ENCODE data around the gene SRC.

The SRC gene

DNA sequence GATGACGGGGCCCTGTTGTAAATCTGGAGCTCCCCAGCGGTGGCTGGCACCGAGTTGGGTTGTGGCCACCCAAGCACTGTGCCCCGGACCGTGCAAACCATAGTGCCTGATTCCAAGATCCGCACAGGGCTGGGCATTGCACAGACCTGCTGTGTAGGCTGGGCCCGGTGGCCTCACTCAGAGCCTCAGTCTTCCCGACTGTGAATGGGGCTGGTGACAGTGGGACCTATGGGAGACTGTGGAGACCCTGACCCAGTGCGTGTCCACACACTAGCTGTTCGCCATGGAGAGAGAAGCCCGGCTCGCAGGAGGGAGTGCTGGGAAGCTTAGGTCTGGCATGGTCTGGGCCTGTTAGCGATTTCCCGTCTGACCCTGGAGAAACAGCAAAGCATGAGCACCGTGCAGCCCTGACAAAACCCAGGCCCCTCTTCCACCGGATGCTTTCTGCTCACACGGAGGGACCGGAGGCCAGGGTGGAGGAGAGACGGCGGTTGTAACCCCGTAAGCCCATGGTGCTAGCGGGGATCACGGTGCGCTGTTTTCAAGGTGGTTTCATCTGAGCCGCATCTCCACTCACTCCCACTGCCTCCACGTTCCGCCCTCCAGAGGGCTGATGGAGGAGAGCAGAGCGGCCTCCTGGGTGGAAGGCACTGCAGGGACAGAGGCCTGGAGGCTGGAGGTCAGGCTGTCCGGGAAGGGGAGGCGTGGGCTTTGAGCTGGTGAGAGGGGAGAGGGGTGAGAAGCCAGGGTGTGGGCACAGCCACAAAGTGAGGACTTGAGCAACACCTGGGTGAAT lies 52.2 kb downstream of the SRC start:
- no peak for DNase-seq

DNA sequence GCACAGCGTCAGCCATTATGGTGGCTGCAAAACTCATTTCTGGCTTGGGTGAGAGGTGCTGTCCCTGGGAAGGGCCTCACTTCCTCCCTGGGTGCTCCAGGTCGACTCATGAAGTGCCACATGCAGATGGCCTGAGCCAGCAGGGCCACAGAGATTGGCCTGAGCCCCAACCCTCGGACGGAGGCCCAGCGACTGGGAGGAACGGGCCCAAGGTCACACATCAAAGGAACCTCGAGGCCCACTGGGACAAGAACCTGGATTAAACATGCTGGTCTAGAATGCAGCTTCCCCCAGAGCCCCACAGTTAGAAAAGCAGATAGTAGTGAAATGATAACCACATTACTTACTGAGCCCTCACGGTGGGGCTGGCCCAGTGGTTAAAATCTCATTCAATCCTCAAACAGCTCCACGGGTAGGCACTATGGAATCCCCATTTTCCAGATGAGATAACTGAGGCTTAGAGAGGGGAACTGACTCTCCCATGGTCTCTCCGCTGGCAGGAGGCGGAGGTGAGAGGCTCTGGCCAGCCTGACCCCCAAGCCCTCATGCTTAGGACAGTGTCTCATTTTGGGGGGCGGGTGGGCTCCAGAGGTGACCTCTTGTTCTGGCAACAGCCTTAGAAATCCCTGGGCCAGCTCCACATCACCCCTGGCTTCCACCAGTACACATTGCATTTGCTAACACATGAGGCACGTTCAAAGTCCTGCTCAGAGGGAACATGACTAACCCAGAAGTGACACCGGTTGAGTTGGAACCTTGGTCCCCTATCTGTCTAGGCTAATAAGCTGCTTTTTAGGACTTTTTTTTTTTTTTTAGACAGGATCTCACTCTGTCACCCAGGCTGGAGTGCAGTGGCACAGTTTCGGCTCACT lies 53.0 kb downstream of the SRC start:
- no peak for DNase-seq

DNA sequence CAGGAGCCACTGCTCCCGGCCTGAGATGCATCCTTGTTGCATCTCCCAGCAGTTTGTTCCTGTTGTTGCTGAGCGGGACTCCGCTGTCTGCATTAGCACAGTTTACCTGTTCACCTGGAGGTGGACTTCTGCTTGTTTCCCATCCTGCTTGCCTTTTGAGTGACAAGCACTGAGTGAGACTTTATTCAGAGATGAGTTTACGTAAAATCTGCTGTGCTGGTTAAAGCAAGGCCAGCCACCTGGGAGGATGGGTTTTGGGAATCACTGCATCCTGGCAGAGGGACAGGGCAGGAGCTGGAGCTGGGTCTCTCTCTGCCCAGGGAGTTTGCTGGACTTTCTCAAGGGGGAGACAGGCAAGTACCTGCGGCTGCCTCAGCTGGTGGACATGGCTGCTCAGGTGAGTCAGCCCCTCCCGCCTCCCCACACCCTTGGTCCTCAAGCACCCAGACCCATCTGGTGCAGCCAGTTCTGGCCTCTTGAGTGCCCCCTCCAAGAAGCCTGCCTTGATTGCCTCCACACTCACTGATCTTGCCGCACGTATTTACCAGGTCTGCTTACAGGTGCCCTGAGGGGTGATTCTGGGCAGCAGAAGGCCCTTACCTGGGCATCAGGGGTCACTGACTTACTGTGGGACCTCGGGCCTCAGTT lies 55.5 kb downstream of the SRC start:
- DNase-seq, result no peak

DNA sequence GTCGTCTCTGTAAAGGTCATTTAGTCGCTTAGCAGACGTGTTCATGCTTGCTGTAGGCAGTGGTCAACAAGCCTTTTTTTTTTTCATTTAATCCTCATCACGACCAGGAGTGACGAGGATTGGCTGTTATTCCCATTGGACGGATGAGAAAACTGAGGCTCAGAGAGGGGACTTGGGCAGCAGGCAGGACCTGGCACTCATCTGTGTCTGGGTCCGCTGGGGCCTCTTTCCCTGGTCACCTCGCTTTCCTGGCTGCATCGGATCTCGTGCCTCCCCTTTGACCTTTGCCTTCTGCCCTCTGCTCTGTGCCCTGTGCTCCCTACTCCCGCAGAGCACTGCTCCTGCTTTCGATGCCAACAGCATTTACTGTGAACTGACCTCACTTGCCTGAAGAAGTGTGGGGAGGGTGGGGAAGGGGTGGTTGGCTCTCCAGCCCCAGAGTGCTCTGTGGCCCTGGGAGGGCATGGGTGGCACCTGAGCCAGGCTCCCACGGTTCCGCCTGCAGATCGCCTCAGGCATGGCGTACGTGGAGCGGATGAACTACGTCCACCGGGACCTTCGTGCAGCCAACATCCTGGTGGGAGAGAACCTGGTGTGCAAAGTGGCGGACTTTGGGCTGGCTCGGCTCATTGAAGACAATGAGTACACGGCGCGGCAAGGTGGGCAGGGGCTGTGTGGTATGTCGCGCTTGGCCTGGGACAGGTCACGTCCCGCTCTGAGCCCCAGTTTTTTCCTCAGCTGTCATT lies 56.2 kb downstream of the SRC start:
- DNase-seq, result no peak

DNA sequence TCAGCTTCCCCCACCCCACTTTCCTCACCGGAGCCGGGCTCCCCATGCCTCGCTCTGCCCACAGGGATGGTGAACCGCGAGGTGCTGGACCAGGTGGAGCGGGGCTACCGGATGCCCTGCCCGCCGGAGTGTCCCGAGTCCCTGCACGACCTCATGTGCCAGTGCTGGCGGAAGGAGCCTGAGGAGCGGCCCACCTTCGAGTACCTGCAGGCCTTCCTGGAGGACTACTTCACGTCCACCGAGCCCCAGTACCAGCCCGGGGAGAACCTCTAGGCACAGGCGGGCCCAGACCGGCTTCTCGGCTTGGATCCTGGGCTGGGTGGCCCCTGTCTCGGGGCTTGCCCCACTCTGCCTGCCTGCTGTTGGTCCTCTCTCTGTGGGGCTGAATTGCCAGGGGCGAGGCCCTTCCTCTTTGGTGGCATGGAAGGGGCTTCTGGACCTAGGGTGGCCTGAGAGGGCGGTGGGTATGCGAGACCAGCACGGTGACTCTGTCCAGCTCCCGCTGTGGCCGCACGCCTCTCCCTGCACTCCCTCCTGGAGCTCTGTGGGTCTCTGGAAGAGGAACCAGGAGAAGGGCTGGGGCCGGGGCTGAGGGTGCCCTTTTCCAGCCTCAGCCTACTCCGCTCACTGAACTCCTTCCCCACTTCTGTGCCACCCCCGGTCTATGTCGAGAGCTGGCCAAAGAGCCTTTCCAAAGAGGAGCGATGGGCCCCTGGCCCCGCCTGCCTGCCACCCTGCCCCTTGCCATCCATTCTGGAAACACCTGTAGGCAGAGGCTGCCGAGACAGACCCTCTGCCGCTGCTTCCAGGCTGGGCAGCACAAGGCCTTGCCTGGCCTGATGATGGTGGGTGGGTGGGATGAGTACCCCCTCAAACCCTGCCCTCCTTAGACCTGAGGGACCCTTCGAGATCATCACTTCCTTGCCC lies 57.4 kb downstream of the SRC start:
- no peak for DNase-seq

DNA sequence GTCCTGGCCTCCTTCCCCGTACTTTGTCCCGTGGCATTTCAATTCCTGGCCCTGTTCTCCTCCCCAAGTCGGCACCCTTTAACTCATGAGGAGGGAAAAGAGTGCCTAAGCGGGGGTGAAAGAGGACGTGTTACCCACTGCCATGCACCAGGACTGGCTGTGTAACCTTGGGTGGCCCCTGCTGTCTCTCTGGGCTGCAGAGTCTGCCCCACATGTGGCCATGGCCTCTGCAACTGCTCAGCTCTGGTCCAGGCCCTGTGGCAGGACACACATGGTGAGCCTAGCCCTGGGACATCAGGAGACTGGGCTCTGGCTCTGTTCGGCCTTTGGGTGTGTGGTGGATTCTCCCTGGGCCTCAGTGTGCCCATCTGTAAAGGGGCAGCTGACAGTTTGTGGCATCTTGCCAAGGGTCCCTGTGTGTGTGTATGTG lies 58.5 kb downstream of the SRC start:
- no peak for DNase-seq

DNA sequence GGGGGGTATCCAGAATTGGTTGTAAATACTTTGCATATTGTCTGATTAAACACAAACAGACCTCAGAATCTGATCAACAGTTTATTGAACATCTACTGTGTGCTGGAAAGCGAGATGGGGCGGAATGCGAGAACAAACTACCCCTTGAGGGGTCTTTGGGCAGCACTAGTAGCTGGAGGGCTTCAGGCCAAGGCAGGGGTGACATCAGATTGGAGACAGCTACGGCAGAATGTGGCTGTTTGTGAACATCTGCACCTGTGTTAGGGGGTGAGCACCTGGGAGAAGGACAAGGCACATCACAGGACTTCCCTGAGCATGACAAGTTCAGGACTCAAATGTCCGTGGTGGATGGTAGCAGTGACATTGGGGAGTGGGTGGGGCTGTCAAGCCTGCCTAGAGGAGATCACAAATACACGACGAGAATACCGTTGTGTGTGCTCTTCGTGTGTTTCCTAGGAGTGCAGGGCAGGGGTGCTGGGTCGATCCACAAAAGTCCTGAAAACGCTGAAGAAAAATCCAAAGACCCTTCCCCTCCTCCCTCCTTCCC lies 59.5 kb downstream of the SRC start:
- DNase-seq, result no peak

DNA sequence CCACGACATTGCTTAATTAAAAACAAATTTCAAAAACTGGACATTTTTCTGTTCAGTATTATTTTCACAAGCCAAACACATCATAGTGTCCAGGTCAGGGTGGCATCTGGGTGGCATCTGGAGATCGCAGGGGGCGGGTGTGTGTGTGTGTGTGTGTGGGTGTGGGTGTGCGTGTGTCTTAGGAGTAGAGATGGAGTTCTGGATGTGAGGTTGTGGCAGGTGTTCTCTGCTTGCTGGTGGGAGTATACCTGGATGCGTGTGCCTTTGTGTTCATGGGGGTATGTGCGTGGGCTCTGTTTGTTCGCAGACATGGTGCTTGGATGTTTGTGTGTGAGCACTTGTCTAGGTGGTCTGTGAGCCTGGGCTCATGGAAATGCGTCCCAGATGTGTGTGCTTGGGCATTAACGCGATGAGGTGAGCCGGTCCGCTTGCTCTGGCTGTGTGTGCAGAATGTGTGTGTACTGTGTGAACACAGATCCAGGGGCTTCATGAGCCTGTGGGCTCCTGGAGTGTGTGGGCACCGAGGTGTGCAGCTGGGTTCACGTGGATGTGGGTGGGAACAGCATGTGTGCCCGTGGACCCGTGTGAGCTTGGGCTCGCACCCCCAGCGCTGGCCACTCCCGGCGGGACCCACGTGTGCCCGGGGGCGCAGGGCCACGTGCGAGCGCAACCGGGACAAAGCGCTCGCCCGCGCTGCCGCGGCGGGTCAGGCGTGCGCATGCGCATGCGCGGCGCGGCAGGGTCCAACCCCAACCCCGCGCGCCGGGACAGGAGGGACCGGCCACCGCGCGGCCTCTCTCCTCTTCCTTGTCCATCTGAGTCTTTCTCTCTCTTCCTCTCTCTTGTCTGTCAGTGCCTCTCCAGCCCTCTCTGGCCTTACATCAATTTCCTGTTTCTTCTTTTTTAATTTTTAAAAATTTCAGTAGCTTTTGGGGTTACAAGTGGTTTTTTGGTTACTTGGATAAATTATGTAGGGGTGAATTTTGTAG lies 60.4 kb downstream of the SRC start:
- no peak for DNase-seq

DNA sequence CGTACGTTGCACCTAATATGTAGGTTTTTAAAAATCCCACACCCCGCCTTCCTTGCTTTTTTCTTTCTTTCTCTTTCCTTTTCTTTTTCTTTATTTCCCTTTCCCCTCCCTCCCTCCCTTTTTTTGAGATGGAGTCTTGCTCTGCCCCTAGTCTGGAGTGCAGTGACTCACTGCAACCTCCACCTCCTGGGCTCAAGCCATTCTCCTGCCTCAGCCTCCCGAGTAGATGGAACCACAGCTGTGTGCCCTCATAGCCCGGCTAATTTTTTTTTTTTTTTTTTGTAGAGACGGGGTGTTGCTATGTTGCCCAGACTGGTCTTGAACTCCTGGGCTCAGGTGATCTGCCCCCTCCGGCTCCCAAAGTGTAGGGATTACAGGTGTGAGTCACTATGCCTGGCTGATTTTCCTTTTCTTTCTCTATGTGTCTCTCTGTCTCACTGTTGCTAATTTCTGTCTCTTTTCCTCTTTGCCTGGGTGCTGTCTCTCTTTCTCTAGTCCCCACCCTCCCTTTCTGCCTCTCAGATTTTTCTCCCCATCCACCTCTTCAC lies 61.2 kb downstream of the SRC start:
- DNase-seq, result no peak

DNA sequence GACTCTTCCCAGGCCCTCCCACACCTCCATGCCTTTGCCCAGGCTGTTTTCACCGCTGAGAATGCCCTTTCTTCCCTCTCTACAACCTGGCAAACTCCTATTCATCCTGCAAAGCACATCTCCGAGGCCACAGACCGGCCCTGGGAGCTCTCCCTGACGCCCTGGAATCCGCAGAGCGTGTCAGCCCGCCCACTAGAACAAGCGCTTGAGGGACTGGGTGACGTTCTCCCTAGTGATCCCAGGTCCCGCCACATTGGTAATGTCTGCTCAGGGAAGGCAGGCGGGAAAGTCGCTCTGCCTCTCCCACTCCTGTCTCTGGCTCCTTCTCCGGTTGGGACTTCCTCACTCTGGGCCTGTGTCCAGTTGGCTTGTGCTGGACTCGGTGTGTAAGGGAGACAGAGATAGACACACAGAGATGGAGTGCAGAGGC lies 61.6 kb downstream of the SRC start:
- DNase-seq, result no peak

DNA sequence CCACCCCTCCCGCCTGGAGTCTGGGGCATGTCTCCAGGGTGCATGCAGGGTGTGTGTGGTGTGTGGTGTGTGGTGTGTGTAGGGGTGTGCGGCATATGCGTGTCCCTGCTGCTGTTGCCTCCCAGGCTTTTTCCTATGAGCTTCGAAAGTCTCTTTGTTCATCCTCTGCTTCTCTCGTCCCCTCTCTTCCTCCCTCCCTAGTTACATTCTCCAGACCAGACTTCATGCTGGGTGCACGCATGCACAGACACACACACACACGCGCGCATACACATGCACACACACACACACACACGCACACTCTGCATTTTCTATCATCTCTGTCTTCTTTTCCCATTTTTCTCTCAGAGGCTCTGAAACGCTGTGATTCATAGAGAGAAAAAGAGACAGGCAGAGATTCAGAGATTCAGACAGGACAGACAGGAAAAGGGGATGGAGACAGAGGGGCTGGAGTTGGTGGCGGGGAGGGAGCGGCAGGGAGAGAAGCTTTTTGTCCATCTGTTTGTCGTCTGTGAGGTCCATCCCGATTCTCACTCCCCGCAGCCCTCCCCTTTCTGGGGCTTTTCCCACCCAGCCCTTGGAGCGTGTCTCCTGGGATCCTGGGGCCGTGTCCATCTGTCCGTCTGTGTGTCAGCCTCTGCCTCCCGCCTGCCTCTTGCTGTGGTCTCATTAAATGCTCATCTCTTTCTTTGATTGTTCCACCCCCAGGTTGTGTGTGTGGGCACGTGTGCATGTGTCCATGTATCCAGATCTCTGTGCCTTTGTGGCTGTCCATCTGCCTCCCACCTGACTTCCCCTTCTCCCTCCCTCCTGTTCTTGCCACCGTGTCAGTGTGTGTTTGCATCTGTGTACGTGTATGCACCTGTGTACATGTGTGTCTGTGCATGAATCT lies 62.6 kb downstream of the SRC start:
- DNase-seq, result no peak

DNA sequence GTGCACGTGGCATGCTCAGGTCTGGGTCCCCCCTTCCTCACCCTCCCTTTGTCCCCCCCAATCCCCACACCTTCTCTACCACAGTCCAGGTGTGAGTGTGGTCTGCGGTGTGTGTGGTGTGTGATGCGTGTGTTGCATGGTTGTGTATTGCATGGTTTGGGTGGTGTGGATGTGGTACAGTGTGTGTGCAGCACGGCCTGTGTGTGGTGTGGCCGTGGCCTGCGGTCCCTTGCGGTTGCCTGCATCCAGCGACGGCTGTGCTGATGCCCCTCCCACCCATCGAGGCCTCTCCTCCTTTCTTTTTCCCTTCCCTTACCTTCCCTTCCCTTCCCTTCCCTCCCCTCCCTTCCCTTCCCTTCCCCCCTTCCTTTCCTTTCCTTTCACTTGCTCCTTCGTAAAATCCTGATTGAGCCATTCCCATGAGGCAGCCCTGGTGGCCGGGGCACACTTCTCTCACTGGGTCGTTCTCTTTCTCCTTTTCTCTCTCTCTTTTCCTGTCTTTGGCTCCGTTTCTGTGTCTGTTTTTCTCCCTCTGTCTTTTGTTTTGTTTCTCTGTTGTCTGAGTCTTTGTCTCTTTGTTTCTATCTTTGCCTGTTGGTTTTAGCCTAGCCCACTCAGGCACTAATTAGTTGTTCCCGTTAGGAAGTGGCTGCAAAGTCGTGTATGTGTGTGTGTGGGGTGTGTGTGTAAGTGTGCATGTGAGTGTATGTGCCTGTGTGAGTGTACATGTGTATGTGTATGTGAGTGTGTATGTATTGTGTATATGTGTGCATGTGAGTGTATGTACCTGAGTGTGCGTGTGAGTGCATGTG lies 65.7 kb downstream of the SRC start:
- DNase-seq, result no peak

DNA sequence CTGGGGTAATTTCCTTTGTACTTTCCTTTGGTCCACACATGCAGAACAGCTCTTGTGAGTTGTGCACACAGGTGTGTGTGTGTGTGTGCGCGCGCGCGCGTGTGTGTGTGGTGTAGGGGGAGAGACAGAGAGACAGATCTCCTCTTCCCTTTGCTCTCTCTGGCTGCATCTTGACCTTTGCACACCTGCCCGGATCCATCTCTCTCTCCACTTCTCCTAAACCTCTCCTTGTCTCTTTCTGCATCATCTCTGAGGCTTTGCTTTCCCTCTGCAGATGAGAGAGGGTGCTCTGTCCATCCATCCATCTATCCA lies 67.0 kb downstream of the SRC start:
- no peak for DNase-seq

DNA sequence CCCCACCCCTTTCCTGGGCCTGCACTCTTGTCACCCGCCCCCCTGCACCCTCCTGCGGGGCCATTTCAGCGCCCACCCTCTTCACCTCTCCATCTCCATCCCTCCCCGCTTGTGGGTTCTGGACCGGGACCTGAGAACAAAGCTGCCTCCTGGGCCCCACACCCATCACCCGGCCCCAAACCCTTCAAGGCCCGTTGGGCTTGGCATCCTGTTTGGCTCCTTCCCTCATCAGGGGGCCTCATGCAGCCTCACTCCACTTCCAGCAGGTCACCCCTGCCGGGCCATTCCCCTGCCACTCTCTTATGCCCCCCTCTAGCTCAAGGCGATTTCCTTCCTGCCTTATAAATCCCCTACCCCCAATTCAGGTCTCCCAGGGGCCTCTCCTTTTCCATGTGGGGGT lies 67.4 kb downstream of the SRC start:
- no peak for DNase-seq

DNA sequence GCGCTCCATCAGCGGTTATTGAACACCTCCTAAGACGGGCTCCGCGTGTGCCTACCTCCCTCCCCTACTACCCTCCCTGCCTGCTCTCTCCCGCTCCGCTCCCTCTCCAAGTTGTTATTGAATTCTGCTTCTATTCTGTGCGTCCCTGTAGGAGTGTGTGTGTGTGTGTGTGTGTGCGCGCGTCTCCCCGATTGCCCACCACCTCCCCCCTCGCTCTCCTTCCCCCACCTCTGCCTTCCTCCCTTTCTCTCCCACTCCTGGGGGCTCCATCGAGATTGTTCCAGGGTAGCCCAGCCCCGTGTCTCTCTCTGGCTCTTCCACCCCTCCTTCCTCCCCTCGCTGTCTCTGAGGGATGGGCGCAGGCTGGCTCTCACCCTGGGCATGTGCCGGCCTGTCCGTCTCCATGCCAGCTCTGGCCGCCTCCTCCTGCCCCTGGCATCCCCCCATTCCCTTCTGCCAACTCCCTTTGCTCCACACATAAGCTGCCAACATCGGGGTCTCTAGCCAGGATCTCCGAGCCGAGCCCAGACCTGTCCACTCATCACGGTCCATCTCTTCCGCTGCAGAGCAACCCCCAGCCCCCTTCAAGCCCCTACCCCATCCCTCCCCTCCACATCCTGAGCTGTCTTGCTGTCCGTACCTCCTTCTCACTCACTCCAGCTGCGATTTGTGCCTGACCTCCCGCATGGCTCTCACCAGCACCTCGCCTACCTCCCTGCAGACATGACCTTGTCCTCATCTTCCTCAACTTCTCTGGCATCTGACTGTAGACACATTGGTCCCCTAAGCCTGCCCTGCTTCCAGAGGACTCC lies 68.5 kb downstream of the SRC start:
- no peak for DNase-seq

DNA sequence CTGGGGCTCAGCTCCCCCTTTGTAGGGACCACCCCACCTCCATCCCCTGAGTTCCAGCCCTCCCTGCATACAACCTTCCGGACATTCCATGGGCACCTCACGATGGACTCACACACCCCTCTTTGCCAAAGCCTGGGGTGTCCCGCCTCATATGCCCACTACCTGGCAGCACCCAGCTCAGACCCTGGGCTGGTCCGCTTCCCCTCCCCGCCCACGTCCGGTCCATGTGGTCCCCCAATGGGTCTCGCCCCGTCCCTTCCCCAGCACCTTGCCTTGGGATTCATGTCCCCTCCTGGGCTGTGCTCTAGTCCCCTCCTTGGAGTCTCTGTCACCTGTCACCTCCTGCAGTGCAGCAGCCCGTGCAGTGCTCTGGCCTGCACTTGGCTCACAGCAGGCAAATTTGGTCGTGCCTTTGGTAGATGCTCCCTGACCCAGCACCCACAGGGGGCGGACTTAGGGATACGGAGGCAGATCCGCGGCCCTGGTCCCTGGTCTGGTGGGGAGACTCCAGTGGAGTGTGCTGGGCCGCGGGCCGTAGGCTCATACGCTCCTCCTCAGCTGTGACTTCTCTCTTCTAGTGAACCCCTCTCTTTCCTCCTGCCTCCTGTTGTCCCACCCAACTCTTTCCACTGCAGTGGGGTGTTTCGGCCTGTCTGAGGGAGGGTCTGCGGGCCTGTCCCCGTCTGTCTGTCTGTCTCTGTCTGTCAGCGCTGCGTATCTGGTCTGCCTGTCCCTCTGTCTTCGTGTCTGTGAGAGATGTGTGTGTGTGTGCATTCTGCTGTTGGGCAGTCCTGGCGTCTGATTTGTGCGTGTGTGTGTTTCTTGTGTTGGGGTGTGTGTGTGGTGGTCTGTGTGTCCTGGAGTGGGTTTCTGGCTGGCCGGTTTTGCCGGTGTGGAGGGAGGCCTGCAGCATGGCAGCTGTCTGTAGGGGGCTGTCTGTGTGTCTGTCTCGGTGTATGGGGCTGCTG lies 69.5 kb downstream of the SRC start:
- DNase-seq, result no peak

Data from hippocampal formation (tissue), 2 donors.